GM23338 (cell line): Measurements from ENCODE around the gene MARCHF3. TPM values are rescaled to one million over a fixed set of nuclear protein-coding genes. Genes with fewer than 3 reads are reported as not detected.

Experiments used
- ATAC-seq: fragments of 200-7000 bp; cut with Tn5 transposase; 3 replicates; pipeline ENCODE4 v1.9.1; 2020
- DNase-seq: peaks from one replicate; pipeline ENCODE4 v3.0.0-alpha.2; 2015; ENCODE audit warnings: low spot score
- H2AFZ ChIP-seq: fragments of 200-600 bp; sonication (generic); 2 replicates; pipeline ENCODE4 v1.8.0; 2016; ENCODE audit warnings: antibody characterized with exemption, mild to moderate bottlenecking, moderate library complexity
- H3F3A ChIP-seq: fragments of 200-600 bp; sonication (generic); replicated peaks from 2 replicates; pipeline ENCODE4 v1.8.0; 2017; ENCODE audit warnings: antibody characterized with exemption, mixed run types, low read depth
- H3K27ac ChIP-seq: fragments of 200-600 bp; sonication (generic); 2 replicates; pipeline ENCODE4 v1.6.1; 2016; ENCODE audit warnings: low read depth
- H3K27me3 ChIP-seq: fragments of 200-600 bp; sonication (generic); 2 replicates; pipeline ENCODE4 v1.8.0; 2016; ENCODE audit warnings: mild to moderate bottlenecking, mixed run types, moderate library complexity; ENCODE audit not compliant: insufficient read depth
- H3K36me3 ChIP-seq: fragments of 200-600 bp; sonication (generic); 2 replicates; pipeline ENCODE4 v1.8.0; 2016; ENCODE audit warnings: mild to moderate bottlenecking; ENCODE audit not compliant: insufficient read depth
- H3K4me1 ChIP-seq: fragments of 200-600 bp; sonication (generic); 2 replicates; pipeline ENCODE4 v1.8.0; 2016; ENCODE audit warnings: mild to moderate bottlenecking, moderate library complexity; ENCODE audit not compliant: insufficient read depth
- H3K4me2 ChIP-seq: fragments of 200-600 bp; sonication (generic); 2 replicates; pipeline ENCODE4 v1.7.1; 2017; ENCODE audit warnings: mixed run types
- H3K4me3 ChIP-seq: fragments of 200-600 bp; sonication (generic); 2 replicates; pipeline ENCODE4 v1.6.1; 2016; ENCODE audit warnings: mixed run types
- H3K79me2 ChIP-seq: fragments of 200-600 bp; sonication (generic); replicated peaks from 2 replicates; pipeline ENCODE4 v1.8.0; 2017; ENCODE audit warnings: mild to moderate bottlenecking; ENCODE audit not compliant: insufficient read depth
- H3K9me2 ChIP-seq: fragments of 200-600 bp; sonication (generic); 2 replicates; pipeline ENCODE4 v1.8.0; 2017; ENCODE audit not compliant: insufficient read depth
- H4K20me1 ChIP-seq: fragments of 200-600 bp; sonication (generic); replicated peaks from 2 replicates; pipeline ENCODE4 v1.8.0; 2017; ENCODE audit warnings: mild to moderate bottlenecking; ENCODE audit not compliant: insufficient read depth
- H3K27ac Mint-ChIP-seq: 2 replicates; pipeline ENCODE4 v1.8.0; 2020; ENCODE audit warnings: inconsistent platforms, mild to moderate bottlenecking, moderate library complexity, mixed read lengths
- H3K27me3 Mint-ChIP-seq: 3 replicates; pipeline ENCODE4 v1.8.0; 2022; ENCODE audit warnings: low read depth, mild to moderate bottlenecking, moderate library complexity, mixed read lengths, inconsistent platforms; ENCODE audit not compliant: insufficient read depth, poor library complexity
- H3K36me3 Mint-ChIP-seq: 3 replicates; pipeline ENCODE4 v1.8.0; 2021; ENCODE audit warnings: low read depth, mild to moderate bottlenecking, inconsistent platforms, moderate library complexity, mixed read lengths
- H3K4me1 Mint-ChIP-seq: 3 replicates; pipeline ENCODE4 v1.8.0; 2020; ENCODE audit warnings: mild to moderate bottlenecking, inconsistent platforms, mixed read lengths
- H3K4me3 Mint-ChIP-seq: 3 replicates; pipeline ENCODE4 v1.8.0; 2021; ENCODE audit warnings: moderate library complexity, mild to moderate bottlenecking, inconsistent platforms, mixed read lengths
- H3K9me3 Mint-ChIP-seq: 3 replicates; pipeline ENCODE4 v1.8.0; 2020; ENCODE audit warnings: moderate library complexity, mild to moderate bottlenecking, inconsistent platforms, mixed read lengths
- CREB1 ChIP-seq: fragments of 250-450 bp; sonication (Bioruptor Pico); IDR thresholded peaks from 2 replicates; pipeline ENCODE4 v1.5.0; 2020; ENCODE audit warnings: low read depth, mild to moderate bottlenecking, moderate library complexity
- CTCF ChIP-seq, 2 experiments: fragments of 200-600 bp in 1 of 2; sonication (generic) in 1 of 2; conservative IDR thresholded peaks; 2 replicates each; pipeline versions ENCODE4 v1.5.1 to v1.6.1; 2016 to 2017; ENCODE audit warnings: antibody characterized with exemption in 2 of 2, low read depth in 2 of 2, mild to moderate bottlenecking in 2 of 2, moderate library complexity in 1 of 2
- EZH2 ChIP-seq: fragments of 200-600 bp; sonication (generic); IDR thresholded peaks from one replicate; pipeline ENCODE4 v1.8.0; 2017; ENCODE audit warnings: antibody characterized with exemption, mild to moderate bottlenecking, low read depth; ENCODE audit not compliant: unreplicated experiment
- EZH2phosphoT487 ChIP-seq: fragments of 200-600 bp; sonication (generic); IDR thresholded peaks from one replicate; pipeline ENCODE4 v1.8.1; 2018; ENCODE audit warnings: antibody characterized with exemption; ENCODE audit not compliant: unreplicated experiment
- JUNB ChIP-seq: IDR thresholded peaks from one replicate; pipeline ENCODE4 v1.6.1; 2016; ENCODE audit warnings: antibody characterized with exemption; ENCODE audit not compliant: unreplicated experiment
- NANOG ChIP-seq: IDR thresholded peaks from 2 replicates; pipeline ENCODE4 v1.6.1; 2016; ENCODE audit warnings: antibody characterized with exemption, borderline replicate concordance
- POLR2AphosphoS5 ChIP-seq: IDR thresholded peaks from 2 replicates; pipeline ENCODE4 v1.6.1; 2016; ENCODE audit warnings: antibody characterized with exemption, low read depth
- STAT1 ChIP-seq: IDR thresholded peaks from one replicate; pipeline ENCODE4 v1.6.1; 2016; ENCODE audit warnings: antibody characterized with exemption; ENCODE audit not compliant: unreplicated experiment
- ZNF114 ChIP-seq: fragments of 250-450 bp; sonication (Bioruptor Pico); IDR thresholded peaks from 2 replicates; pipeline ENCODE4 v1.5.0; 2020; ENCODE audit warnings: mild to moderate bottlenecking, moderate library complexity
- ZNF331 ChIP-seq: fragments of 250-450 bp; sonication (Bioruptor Pico); IDR thresholded peaks from 2 replicates; pipeline ENCODE4 v1.5.0; 2020; ENCODE audit warnings: low read depth, mild to moderate bottlenecking, moderate library complexity
- polyA plus RNA-seq: library from polyadenylated mRNA; unstranded; fragments of >200 nt; fragmentation: Nextera tagmentation; extraction: Ambion mirVana; gene quantifications from 2 replicates; pipeline ENCODE4 v1.2.1, GENCODE V29; 2016
- total RNA-seq: library from RNA; depleted of rRNA; stranded (reverse); fragments of >200 nt; shearing (Covaris generic); gene quantifications from 2 replicates; pipeline ENCODE4 v1.2.3, GENCODE V29; 2014
- TF ChIP-seq, protein P1 (sequence below): IDR thresholded peaks from one replicate; pipeline ENCODE4 v1.6.1; 2018; ENCODE audit warnings: antibody characterized with exemption; ENCODE audit not compliant: unreplicated experiment
- TF ChIP-seq, protein P2 (sequence below): IDR thresholded peaks from 2 replicates; pipeline ENCODE4 v1.6.1; 2016; ENCODE audit warnings: antibody characterized with exemption
- TF ChIP-seq, protein P3 (sequence below): fragments of 250-450 bp; sonication (Bioruptor Pico); IDR thresholded peaks from 2 replicates; pipeline ENCODE4 v1.5.0; 2020; ENCODE audit warnings: mild to moderate bottlenecking, moderate library complexity

MARCHF3 gene
- total and polyA plus RNA-seq, 2 experiments from 2014 or later = 7.0 to 12.7 TPM

GRCh38 chr5:126953640-126954039, 76.7 kb downstream of the MARCHF3 start:
- DNase-seq (no peak), ATAC-seq (no peak)
- H3K27ac ChIP-seq = no peak overlapping the region
- no peak overlapping the region for H3K4me3 Mint-ChIP-seq
- no peaks in the 10 kb centered on the region for H3K27me3 ChIP-seq
- no peaks in the 10 kb centered on the region for H4K20me1 ChIP-seq
- H3K9me2 ChIP-seq = no peaks in the 10 kb centered on the region
- no peak overlapping the region for H3K4me2 ChIP-seq
- H2AFZ ChIP-seq = no peak overlapping the region
- no peaks in the 10 kb centered on the region for H3K4me1 ChIP-seq
- H3K79me2 ChIP-seq = no peaks in the 10 kb centered on the region
- no peaks in the 10 kb centered on the region; the same call in 2 of the 3 replicates for H3K9me3 Mint-ChIP-seq
- H3K4me1 Mint-ChIP-seq = peaks cover under 1% of the 10 kb centered on the region; the same call in 1 of the 3 replicates
- H3K36me3 Mint-ChIP-seq = no peaks in the 10 kb centered on the region
- H3K27ac Mint-ChIP-seq = no peak overlapping the region
- no peak overlapping the region for H3K4me3 ChIP-seq
- H3F3A ChIP-seq = no peaks in the 10 kb centered on the region
- H3K27me3 Mint-ChIP-seq = no peaks in the 10 kb centered on the region
- TF ChIP-seq ZNF114 (CRISPR knock-in tag) (no peak), CREB1 (no peak), CTCF (conservative IDR thresholded peaks at IDR 0.05; ENCODE audit: low read depth in 2 of 2) (no peak), STAT1 (no peak), ZNF331 (no peak), JUNB (no peak), POLR2AphosphoS5 (no peak), EZH2 (no peak), EZH2phosphoT487 (no peak), NANOG (no peak)
- TF ChIP-seq, protein P1, sequence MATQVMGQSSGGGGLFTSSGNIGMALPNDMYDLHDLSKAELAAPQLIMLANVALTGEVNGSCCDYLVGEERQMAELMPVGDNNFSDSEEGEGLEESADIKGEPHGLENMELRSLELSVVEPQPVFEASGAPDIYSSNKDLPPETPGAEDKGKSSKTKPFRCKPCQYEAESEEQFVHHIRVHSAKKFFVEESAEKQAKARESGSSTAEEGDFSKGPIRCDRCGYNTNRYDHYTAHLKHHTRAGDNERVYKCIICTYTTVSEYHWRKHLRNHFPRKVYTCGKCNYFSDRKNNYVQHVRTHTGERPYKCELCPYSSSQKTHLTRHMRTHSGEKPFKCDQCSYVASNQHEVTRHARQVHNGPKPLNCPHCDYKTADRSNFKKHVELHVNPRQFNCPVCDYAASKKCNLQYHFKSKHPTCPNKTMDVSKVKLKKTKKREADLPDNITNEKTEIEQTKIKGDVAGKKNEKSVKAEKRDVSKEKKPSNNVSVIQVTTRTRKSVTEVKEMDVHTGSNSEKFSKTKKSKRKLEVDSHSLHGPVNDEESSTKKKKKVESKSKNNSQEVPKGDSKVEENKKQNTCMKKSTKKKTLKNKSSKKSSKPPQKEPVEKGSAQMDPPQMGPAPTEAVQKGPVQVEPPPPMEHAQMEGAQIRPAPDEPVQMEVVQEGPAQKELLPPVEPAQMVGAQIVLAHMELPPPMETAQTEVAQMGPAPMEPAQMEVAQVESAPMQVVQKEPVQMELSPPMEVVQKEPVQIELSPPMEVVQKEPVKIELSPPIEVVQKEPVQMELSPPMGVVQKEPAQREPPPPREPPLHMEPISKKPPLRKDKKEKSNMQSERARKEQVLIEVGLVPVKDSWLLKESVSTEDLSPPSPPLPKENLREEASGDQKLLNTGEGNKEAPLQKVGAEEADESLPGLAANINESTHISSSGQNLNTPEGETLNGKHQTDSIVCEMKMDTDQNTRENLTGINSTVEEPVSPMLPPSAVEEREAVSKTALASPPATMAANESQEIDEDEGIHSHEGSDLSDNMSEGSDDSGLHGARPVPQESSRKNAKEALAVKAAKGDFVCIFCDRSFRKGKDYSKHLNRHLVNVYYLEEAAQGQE = no peak
- TF ChIP-seq, protein P2, sequence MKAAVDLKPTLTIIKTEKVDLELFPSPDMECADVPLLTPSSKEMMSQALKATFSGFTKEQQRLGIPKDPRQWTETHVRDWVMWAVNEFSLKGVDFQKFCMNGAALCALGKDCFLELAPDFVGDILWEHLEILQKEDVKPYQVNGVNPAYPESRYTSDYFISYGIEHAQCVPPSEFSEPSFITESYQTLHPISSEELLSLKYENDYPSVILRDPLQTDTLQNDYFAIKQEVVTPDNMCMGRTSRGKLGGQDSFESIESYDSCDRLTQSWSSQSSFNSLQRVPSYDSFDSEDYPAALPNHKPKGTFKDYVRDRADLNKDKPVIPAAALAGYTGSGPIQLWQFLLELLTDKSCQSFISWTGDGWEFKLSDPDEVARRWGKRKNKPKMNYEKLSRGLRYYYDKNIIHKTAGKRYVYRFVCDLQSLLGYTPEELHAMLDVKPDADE = no peak
- TF ChIP-seq, protein P3, sequence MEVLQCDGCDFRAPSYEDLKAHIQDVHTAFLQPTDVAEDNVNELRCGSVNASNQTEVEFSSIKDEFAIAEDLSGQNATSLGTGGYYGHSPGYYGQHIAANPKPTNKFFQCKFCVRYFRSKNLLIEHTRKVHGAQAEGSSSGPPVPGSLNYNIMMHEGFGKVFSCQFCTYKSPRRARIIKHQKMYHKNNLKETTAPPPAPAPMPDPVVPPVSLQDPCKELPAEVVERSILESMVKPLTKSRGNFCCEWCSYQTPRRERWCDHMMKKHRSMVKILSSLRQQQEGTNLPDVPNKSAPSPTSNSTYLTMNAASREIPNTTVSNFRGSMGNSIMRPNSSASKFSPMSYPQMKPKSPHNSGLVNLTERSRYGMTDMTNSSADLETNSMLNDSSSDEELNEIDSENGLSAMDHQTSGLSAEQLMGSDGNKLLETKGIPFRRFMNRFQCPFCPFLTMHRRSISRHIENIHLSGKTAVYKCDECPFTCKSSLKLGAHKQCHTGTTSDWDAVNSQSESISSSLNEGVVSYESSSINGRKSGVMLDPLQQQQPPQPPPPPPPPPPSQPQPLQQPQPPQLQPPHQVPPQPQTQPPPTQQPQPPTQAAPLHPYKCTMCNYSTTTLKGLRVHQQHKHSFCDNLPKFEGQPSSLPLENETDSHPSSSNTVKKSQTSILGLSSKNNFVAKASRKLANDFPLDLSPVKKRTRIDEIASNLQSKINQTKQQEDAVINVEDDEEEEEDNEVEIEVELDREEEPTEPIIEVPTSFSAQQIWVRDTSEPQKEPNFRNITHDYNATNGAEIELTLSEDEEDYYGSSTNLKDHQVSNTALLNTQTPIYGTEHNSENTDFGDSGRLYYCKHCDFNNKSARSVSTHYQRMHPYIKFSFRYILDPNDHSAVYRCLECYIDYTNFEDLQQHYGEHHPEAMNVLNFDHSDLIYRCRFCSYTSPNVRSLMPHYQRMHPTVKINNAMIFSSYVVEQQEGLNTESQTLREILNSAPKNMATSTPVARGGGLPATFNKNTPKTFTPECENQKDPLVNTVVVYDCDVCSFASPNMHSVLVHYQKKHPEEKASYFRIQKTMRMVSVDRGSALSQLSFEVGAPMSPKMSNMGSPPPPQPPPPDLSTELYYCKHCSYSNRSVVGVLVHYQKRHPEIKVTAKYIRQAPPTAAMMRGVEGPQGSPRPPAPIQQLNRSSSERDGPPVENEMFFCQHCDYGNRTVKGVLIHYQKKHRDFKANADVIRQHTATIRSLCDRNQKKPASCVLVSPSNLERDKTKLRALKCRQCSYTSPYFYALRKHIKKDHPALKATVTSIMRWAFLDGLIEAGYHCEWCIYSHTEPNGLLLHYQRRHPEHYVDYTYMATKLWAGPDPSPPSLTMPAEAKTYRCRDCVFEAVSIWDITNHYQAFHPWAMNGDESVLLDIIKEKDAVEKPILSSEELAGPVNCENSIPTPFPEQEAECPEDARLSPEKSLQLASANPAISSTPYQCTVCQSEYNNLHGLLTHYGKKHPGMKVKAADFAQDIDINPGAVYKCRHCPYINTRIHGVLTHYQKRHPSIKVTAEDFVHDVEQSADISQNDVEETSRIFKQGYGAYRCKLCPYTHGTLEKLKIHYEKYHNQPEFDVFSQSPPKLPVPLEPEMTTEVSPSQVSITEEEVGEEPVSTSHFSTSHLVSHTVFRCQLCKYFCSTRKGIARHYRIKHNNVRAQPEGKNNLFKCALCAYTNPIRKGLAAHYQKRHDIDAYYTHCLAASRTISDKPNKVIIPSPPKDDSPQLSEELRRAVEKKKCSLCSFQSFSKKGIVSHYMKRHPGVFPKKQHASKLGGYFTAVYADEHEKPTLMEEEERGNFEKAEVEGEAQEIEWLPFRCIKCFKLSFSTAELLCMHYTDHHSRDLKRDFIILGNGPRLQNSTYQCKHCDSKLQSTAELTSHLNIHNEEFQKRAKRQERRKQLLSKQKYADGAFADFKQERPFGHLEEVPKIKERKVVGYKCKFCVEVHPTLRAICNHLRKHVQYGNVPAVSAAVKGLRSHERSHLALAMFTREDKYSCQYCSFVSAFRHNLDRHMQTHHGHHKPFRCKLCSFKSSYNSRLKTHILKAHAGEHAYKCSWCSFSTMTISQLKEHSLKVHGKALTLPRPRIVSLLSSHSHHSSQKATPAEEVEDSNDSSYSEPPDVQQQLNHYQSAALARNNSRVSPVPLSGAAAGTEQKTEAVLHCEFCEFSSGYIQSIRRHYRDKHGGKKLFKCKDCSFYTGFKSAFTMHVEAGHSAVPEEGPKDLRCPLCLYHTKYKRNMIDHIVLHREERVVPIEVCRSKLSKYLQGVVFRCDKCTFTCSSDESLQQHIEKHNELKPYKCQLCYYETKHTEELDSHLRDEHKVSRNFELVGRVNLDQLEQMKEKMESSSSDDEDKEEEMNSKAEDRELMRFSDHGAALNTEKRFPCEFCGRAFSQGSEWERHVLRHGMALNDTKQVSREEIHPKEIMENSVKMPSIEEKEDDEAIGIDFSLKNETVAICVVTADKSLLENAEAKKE = no peak
- no peaks in the 10 kb centered on the region for H3K36me3 ChIP-seq
